SK-N-SH (cell line): ENCODE results near the gene F2RL3. TPM values are rescaled to one million over a fixed set of nuclear protein-coding genes. Genes with fewer than 3 reads are reported as not detected.

Experiments
- CTCF ChIA-PET: fragments of 300-600, 350-600 bp; formaldehyde crosslinking; extraction: SDS; loops from one replicate; lab custom pipeline; 2021; lab: Yijun Ruan, JAX
- POLR2A ChIA-PET: fragments of 350-600 bp; sonication (Branson Sonifier 250); formaldehyde crosslinking; extraction: SDS; loops from one replicate; lab custom pipeline; 2020; ENCODE audit warnings: antibody characterized with exemption, inconsistent platforms; lab: Yijun Ruan, JAX
- DNase-seq: peaks from one replicate; pipeline ENCODE4 v3.0.0; 2012
- H2AFZ ChIP-seq: fragments of 200-600 bp; sonication (generic); 2 replicates; pipeline ENCODE4 v1.8.1; 2016; ENCODE audit warnings: antibody characterized with exemption, mild to moderate bottlenecking, low read depth
- H3F3A ChIP-seq: fragments of 200-600 bp; sonication (generic); replicated peaks from 2 replicates; pipeline ENCODE3; 2016; ENCODE audit warnings: antibody characterized with exemption, mild to moderate bottlenecking; ENCODE audit not compliant: insufficient read depth
- H3K27ac ChIP-seq, 2 experiments: fragments of 200-500 bp in 1 of 2; fragments of 200-600 bp in 1 of 2; sonication (Bioruptor generic) in 1 of 2; sonication (generic), shearing (Covaris generic) in 1 of 2; 2 replicates each; pipeline versions ENCODE4 v1.5.1 to v1.6.1; 2014 to 2016; ENCODE audit warnings: low read depth in 2 of 2, inconsistent platforms in 1 of 2, low read length in 1 of 2, mild to moderate bottlenecking in 1 of 2, mixed read lengths in 1 of 2
- H3K27me3 ChIP-seq: fragments of 200-600 bp; sonication (generic), shearing (Covaris generic); 2 replicates; pipeline ENCODE4 v1.6.1; 2016; ENCODE audit warnings: mixed run types; ENCODE audit not compliant: insufficient read depth
- H3K36me3 ChIP-seq, 2 experiments: fragments of 200-500 bp in 1 of 2; fragments of 200-600 bp in 1 of 2; sonication (Bioruptor generic) in 1 of 2; sonication (generic) in 1 of 2; replicated peaks in 1 of 2; 2 replicates each; pipeline versions ENCODE3 to v1.5.1; 2014 to 2016; ENCODE audit warnings: low read length in 1 of 2, mild to moderate bottlenecking in 1 of 2; ENCODE audit not compliant: insufficient read depth in 2 of 2, control insufficient read depth in 1 of 2
- H3K4me1 ChIP-seq, 2 experiments: fragments of 200-500 bp in 1 of 2; fragments of 200-600 bp in 1 of 2; sonication (Bioruptor generic) in 1 of 2; sonication (generic), shearing (Covaris generic) in 1 of 2; 2 replicates each; pipeline versions ENCODE4 v1.5.1 to v1.6.1; 2014 to 2016; ENCODE audit warnings: low read depth in 1 of 2, low read length in 1 of 2, mixed run types in 1 of 2; ENCODE audit not compliant: insufficient read depth in 2 of 2, control insufficient read depth in 1 of 2
- H3K4me2 ChIP-seq: fragments of 200-600 bp; sonication (generic), shearing (Covaris generic); 2 replicates; pipeline ENCODE4 v1.6.1; 2017; ENCODE audit warnings: mixed run types
- H3K4me3 ChIP-seq, 2 experiments: fragments of 200-500 bp in 1 of 2; fragments of 200-600 bp in 1 of 2; sonication (Bioruptor generic) in 1 of 2; sonication (generic), shearing (Covaris generic) in 1 of 2; 2 replicates each; pipeline versions ENCODE4 v1.5.1 to v1.8.1; 2014 to 2016; ENCODE audit warnings: low read depth in 2 of 2, inconsistent platforms in 1 of 2, low read length in 1 of 2, mild to moderate bottlenecking in 1 of 2, mixed read lengths in 1 of 2, moderate library complexity in 1 of 2
- H3K79me2 ChIP-seq: fragments of 200-600 bp; sonication (generic); 2 replicates; pipeline ENCODE4 v1.8.1; 2017; ENCODE audit warnings: mild to moderate bottlenecking; ENCODE audit not compliant: insufficient read depth
- H3K9ac ChIP-seq: fragments of 200-600 bp; sonication (generic); 2 replicates; pipeline ENCODE4 v1.6.1; 2017; ENCODE audit warnings: mixed run types
- H3K9me2 ChIP-seq: fragments of 200-600 bp; sonication (generic); 2 replicates; pipeline ENCODE4 v1.6.1; 2017; ENCODE audit warnings: mixed run types
- H3K9me3 ChIP-seq: fragments of 200-600 bp; sonication (generic); 2 replicates; pipeline ENCODE4 v1.6.1; 2017; ENCODE audit warnings: mixed run types, mild to moderate bottlenecking, moderate library complexity
- H4K20me1 ChIP-seq: fragments of 200-600 bp; sonication (generic); 2 replicates; pipeline ENCODE4 v1.6.1; 2017; ENCODE audit warnings: mild to moderate bottlenecking, mixed run types; ENCODE audit not compliant: insufficient read depth
- CHD2 ChIP-seq: fragments of 150-350 bp; IDR thresholded peaks from 2 replicates; pipeline ENCODE4 v1.6.1; 2018; ENCODE audit warnings: low read length; ENCODE audit not compliant: partially characterized antibody
- EP300 ChIP-seq, 2 experiments: IDR thresholded peaks; 2 replicates each; pipeline versions ENCODE4 v1.4.0 to v1.6.1; 2012; ENCODE audit warnings: borderline replicate concordance in 1 of 2, low read depth in 1 of 2, low read length in 1 of 2
- EZH2phosphoT487 ChIP-seq: fragments of 200-600 bp; sonication (generic); IDR thresholded peaks from 2 replicates; pipeline ENCODE4 v1.6.1; 2017; ENCODE audit warnings: low read depth, mixed run types, mild to moderate bottlenecking, antibody characterized with exemption, moderate library complexity, borderline replicate concordance
- FOXJ3 ChIP-seq: sonication (generic); formaldehyde crosslinking; IDR thresholded peaks from 2 replicates; pipeline ENCODE4 v1.5.1; 2020; ENCODE audit warnings: mild to moderate bottlenecking, missing genetic modification reagents
- MEF2A ChIP-seq: IDR thresholded peaks from 2 replicates; pipeline ENCODE4 v1.4.0; 2012; ENCODE audit warnings: low read depth, borderline replicate concordance
- NFIC ChIP-seq: IDR thresholded peaks from 2 replicates; pipeline ENCODE4 v1.4.0; 2012; ENCODE audit warnings: borderline replicate concordance
- POLR2AphosphoS5 ChIP-seq: IDR thresholded peaks from 2 replicates; pipeline ENCODE4 v1.6.1; 2012; ENCODE audit warnings: low read depth, low read length
- RAD21 ChIP-seq: IDR thresholded peaks from 2 replicates; pipeline ENCODE4 v1.6.1; 2012; ENCODE audit warnings: mild to moderate bottlenecking, low read length
- RCOR1 ChIP-seq: fragments of 150-350 bp; IDR thresholded peaks from 2 replicates; pipeline ENCODE4 v1.6.1; 2017; ENCODE audit warnings: antibody characterized with exemption, low read length
- TCF12 ChIP-seq: IDR thresholded peaks from 2 replicates; pipeline ENCODE4 v1.4.0; 2012
- TEAD4 ChIP-seq: IDR thresholded peaks from 2 replicates; pipeline ENCODE4 v1.4.0; 2012; ENCODE audit warnings: mild to moderate bottlenecking, borderline replicate concordance; ENCODE audit not compliant: insufficient read depth
- USF2 ChIP-seq: fragments of 150-350 bp; IDR thresholded peaks from 2 replicates; pipeline ENCODE4 v1.6.1; 2017; ENCODE audit warnings: antibody characterized with exemption, low read length, low read depth, borderline replicate concordance
- WGBS: methylation state at CpG from one replicate; pipeline ENCODE4 v1.1.6; 2017; ENCODE audit warnings: low lambda C conversion rate; 5-methylcytosine and 5-hydroxymethylcytosine counted together
- polyA plus RNA-seq, 3 experiments: library from polyadenylated mRNA; depleted of rRNA; stranded (reverse); fragments of >200 nt; gene quantifications; 2 replicates each; pipeline ENCODE4 v1.2.3, GENCODE V29; 2012
- TF ChIP-seq, protein P1 (sequence below): IDR thresholded peaks from 2 replicates; pipeline ENCODE4; 2012
- TF ChIP-seq, protein P2 (sequence below): IDR thresholded peaks from 2 replicates; pipeline ENCODE4 v1.6.1; 2012; ENCODE audit warnings: mild to moderate bottlenecking, low read depth, low read length, moderate library complexity

The F2RL3 gene
- polyA plus RNA-seq, 1 of the 3 experiments (the other 2 are of a cell fraction), result not detected

DNA sequence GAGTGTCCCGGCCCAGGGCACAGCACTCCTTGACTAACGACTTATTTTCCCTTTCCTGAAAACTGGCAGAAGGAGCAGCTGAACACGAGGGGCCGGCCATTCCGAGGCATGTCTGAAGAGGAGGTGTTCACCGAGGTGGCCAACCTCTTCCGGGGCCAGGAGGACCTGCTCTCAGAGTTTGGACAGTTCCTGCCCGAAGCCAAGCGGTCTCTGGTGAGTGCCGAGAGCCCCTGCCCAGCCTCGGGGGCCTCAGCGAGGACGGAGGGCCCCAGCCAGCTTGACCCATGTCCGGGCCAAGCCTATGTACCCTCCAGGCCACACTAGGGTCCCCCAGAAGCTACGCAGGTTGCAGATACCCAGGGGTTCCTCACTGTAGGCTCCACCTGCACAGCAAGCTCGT is 41.9 kb upstream of the F2RL3 start:
- H3K9me3 ChIP-seq, result no peaks in the 10 kb centered on the region
- peaks cover 0 to 11% of the 10 kb centered on the region in 2 experiments; a peak in 1 of 4 replicates for H3K4me1 ChIP-seq
- H3K9me2 ChIP-seq, result no peaks in the 10 kb centered on the region
- H3K4me3 ChIP-seq, result no peak overlapping the region
- no peak overlapping the region for H3K4me2 ChIP-seq
- peaks cover 10% of the 10 kb centered on the region for H3F3A ChIP-seq
- H3K36me3 ChIP-seq, result peaks cover 28 to 50% of the 10 kb centered on the region in 2 experiments
- H3K27me3 ChIP-seq, result no peaks in the 10 kb centered on the region
- 0 out of 2 replicates have a peak, but pooled peaks cover 8% of the 10 kb centered on the region for H4K20me1 ChIP-seq
- DNase-seq, result no peak
- H3K27ac ChIP-seq, result no peak overlapping the region
- H3K9ac ChIP-seq, result no peak overlapping the region
- POLR2A ChIA-PET, result no interaction called here
- TF ChIP-seq FOXJ3 (CRISPR knock-in tag), result no peak
- TF ChIP-seq RCOR1, result no peak
- TF ChIP-seq NFIC, result no peak
- H3K79me2 ChIP-seq, result peaks cover 2% of the 10 kb centered on the region; the same call in 1 of the 2 replicates
- no peak overlapping the region for H2AFZ ChIP-seq
- 100% methylated on average over 5 of the region's 16 CpGs for WGBS
- CTCF ChIA-PET, result no interaction called here

- WGBS, result 97% methylated on average over 3 of the region's 6 CpGs
- POLR2A ChIA-PET, result no interaction called here
- peaks cover 2% of the 10 kb centered on the region; the same call in 1 of the 2 replicates for H3K79me2 ChIP-seq
- no peaks in the 10 kb centered on the region for H3K9me3 ChIP-seq
- CTCF ChIA-PET, result no interaction called here
- H3K27me3 ChIP-seq, result no peaks in the 10 kb centered on the region
- no peak for DNase-seq
- no peak overlapping the region for H3K4me3 ChIP-seq
- TF ChIP-seq FOXJ3 (CRISPR knock-in tag), result no peak
- TF ChIP-seq, protein P1, sequence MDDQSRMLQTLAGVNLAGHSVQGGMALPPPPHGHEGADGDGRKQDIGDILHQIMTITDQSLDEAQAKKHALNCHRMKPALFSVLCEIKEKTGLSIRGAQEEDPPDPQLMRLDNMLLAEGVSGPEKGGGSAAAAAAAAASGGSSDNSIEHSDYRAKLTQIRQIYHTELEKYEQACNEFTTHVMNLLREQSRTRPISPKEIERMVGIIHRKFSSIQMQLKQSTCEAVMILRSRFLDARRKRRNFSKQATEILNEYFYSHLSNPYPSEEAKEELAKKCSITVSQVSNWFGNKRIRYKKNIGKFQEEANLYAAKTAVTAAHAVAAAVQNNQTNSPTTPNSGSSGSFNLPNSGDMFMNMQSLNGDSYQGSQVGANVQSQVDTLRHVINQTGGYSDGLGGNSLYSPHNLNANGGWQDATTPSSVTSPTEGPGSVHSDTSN, result no peak
- TF ChIP-seq USF2, result no peak
- no peak for TF ChIP-seq EP300 (IDR thresholded peaks at IDR 0.05; ENCODE audit: borderline replicate concordance in 1 of 2, low read depth in 1 of 2, low read length in 1 of 2)
- no peak for TF ChIP-seq TEAD4
- no peak for TF ChIP-seq CHD2
- no peak for TF ChIP-seq EZH2phosphoT487
- TF ChIP-seq TCF12, result no peak
- TF ChIP-seq, protein P2, sequence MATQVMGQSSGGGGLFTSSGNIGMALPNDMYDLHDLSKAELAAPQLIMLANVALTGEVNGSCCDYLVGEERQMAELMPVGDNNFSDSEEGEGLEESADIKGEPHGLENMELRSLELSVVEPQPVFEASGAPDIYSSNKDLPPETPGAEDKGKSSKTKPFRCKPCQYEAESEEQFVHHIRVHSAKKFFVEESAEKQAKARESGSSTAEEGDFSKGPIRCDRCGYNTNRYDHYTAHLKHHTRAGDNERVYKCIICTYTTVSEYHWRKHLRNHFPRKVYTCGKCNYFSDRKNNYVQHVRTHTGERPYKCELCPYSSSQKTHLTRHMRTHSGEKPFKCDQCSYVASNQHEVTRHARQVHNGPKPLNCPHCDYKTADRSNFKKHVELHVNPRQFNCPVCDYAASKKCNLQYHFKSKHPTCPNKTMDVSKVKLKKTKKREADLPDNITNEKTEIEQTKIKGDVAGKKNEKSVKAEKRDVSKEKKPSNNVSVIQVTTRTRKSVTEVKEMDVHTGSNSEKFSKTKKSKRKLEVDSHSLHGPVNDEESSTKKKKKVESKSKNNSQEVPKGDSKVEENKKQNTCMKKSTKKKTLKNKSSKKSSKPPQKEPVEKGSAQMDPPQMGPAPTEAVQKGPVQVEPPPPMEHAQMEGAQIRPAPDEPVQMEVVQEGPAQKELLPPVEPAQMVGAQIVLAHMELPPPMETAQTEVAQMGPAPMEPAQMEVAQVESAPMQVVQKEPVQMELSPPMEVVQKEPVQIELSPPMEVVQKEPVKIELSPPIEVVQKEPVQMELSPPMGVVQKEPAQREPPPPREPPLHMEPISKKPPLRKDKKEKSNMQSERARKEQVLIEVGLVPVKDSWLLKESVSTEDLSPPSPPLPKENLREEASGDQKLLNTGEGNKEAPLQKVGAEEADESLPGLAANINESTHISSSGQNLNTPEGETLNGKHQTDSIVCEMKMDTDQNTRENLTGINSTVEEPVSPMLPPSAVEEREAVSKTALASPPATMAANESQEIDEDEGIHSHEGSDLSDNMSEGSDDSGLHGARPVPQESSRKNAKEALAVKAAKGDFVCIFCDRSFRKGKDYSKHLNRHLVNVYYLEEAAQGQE, result no peak
- no peak for TF ChIP-seq NFIC
- no peak for TF ChIP-seq RCOR1
- no peak for TF ChIP-seq MEF2A
- TF ChIP-seq RAD21, result no peak
- no peak for TF ChIP-seq POLR2AphosphoS5
- H3K4me1 ChIP-seq, result peaks cover 0 to 11% of the 10 kb centered on the region in 2 experiments; a peak in 1 of 4 replicates
- H3K36me3 ChIP-seq, result peaks cover 31 to 52% of the 10 kb centered on the region in 2 experiments
- H3F3A ChIP-seq, result peaks cover 10% of the 10 kb centered on the region
- no peak overlapping the region for H2AFZ ChIP-seq
- H3K27ac ChIP-seq, result no peak overlapping the region
- H3K9me2 ChIP-seq, result no peaks in the 10 kb centered on the region
- 0 out of 2 replicates have a peak, but pooled peaks cover 8% of the 10 kb centered on the region for H4K20me1 ChIP-seq
- H3K9ac ChIP-seq, result no peak overlapping the region
- no peak overlapping the region for H3K4me2 ChIP-seq
Observed at GRCh38 chr19:16847430-16847829, 41.4 kb upstream of the F2RL3 start.
